GM18508 (cell line): ENCODE measurements around the gene GLI3.

Experiments
- ATAC-seq: cut with Tn5 transposase; IDR thresholded peaks from one replicate; pipeline ENCODE4 v1.9.1; 2021; ENCODE audit warnings: moderate number of reproducible peaks; ENCODE audit not compliant: insufficient read depth, unreplicated experiment

GLI3 gene

DNA sequence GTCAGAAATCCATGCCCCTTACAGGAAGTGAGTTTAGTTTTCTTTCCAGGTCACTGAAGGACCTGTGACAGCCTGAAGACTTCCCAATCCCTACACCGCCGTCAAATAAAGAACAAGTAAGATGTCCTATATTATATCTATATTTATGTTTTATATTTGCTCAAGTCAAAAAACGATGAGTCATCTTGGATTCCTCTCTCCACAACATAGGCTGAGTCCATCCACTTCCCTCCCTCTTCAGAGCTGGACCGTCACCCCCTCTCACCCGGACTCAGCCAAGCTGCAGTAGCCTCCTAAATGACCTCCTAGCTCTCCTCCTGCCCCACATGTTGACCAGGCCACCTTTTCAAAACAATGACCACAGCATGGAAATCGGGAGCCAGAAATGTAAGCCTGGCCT, 53.5 kb downstream of the GLI3 start:
- no peak for ATAC-seq

DNA sequence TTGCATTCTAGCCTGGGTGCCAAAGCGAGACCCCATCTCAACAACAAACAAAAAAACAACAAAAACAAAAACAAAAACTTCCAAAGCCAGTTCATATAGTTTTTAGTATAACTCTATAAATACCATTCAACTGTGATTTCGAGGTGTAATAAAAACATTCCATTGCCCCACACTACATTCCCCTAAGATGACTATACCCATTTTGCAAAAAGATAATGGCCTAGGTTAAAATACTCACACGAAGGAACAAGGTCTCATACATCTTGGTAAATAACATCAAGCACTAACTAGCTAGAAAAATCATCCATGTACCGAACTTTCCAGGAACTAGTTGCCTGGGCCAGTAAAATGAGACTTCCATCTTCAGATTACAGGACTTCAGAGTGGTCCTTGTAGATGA, 55.4 kb downstream of the GLI3 start:
- ATAC-seq, result no peak

DNA sequence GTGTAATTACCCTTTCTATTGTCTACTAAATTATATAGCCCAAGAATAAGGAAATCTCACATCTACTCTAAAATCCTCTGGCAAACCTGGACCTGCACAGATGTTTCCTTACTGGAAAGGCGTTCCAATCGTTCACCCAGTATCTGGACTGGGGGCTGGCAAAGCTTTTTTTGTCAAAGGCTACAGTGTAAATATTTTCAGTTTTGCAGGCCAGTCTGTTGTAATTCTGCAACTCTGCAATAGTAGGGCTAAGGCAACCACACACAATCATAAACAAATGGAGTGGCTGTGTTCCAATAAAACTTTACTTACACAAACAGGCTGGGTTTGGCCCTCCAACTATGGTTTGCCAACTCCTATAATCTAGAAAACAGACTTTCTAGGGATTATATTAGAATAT, 56.2 kb downstream of the GLI3 start:
- no peak for ATAC-seq

DNA sequence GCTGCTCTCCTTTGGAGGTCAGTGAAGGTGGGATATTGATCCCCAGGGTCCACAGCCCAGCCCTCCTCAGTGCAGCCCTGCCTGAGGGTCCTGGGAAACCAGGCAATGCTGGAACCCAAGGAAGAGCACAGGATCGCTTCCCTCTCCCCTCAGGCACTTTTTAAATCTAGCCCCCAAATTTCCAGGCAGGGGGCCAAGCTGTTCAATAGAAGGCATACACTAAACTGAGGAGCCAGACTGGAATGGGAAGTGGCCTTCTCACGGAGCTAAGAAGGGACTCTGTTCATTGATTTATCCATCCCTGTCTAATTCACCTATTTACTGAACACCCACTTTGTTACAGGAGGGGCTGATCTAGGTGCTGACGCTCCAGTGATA, 60.3 kb downstream of the GLI3 start:
- no peak for ATAC-seq

DNA sequence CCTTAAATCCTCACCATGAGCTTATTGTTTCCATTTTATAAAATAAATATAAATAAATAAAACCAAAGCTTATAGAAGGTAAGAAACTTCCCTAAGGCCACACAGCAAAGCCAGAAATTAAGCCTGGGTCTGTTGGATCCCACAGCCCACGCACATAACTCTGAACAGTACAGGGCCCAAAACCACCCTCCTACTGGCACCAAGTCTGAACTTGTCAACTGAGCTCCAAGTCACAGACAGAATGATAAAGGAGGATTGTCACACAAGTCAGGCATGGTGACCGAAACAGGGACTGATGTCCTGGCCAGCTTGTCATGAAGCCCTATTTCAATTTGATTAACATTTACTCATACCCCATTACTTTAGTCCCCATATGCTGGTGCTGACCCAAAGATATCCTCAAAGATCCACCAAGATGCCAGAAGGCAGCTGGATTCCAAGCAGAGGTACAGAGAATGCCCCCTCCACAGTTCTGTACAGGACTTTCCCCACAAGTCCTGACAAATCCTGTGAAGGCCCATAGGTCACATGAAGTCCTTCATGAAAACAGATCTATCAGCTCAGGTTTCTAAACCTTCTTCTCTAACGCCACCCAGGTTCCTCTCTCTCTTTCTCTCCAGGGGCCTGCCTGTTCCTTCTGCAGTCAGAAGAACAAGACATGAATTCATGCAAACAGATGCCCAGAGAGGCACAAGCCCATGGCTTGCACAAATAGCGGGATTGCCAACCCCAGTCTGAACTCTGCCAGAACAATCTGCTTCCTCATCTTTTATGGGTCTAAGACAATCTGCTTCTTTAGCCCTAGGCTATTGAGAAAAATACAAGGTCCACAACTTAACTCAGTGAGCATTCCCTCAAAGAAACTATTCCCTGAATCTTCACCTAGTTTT, 60.9 kb downstream of the GLI3 start:
- no peak for ATAC-seq

DNA sequence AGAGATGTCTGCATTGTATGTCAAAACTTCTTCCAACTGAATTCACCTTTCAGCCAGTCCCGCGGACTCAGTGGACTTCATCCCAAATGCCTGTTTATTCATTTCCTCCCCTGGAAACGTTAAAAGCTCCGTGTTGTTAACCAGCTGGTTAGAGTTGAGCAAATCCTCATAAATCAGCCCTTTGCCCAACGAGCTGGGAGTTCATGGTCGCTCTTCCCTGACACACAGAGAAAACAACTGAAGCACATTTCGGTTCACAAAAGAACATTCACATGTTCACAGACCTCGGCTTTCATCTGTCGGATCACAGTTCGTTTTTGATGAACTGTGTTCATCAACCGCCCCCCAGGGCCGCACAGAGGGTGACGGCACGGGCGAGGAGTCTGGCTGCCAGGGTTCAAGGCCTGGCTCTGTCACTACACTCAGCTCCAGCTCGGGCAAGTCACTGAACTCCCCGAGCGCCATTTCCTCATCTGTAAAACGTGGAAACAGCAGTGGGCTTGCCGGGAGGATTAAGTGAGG, 62.6 kb downstream of the GLI3 start:
- ATAC-seq, result no peak

DNA sequence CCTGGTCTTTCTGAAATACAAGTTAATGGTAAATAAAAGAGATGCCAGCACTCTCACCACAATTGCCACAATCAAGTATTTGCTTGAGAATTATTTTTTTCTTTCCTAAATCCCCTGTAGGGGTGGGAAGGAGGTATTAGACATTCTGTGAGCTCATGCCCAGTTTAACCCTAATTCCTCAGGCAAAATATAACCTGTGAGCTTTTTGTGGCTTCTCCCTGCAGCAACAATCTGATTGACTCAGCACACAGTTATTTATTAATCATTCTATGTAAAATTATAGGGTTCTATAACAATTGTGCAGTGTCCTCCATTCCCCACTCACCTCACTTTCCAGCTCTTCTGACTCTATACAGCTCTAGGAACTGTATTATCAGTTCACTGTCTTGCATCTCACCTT, 66.3 kb downstream of the GLI3 start:
- ATAC-seq, result no peak

DNA sequence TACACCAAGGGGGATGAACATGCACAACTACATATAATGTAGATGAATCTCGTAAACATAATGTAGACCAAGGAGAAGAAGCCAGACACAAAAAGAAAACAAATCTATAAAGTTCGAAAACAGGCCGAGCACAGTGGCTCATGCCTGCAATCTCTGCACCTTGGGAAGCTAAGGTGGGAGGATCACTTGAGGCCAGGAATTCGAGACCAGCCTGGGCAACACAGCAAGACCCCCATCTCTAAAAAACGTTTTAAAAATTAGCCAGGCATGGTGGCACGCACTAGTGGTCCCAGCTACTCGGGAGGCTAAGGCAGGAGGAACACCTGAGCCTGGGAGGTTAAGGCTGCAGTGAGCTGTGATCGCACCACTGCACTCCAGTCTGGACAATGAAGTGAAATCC, 68.5 kb downstream of the GLI3 start:
- no peak for ATAC-seq

DNA sequence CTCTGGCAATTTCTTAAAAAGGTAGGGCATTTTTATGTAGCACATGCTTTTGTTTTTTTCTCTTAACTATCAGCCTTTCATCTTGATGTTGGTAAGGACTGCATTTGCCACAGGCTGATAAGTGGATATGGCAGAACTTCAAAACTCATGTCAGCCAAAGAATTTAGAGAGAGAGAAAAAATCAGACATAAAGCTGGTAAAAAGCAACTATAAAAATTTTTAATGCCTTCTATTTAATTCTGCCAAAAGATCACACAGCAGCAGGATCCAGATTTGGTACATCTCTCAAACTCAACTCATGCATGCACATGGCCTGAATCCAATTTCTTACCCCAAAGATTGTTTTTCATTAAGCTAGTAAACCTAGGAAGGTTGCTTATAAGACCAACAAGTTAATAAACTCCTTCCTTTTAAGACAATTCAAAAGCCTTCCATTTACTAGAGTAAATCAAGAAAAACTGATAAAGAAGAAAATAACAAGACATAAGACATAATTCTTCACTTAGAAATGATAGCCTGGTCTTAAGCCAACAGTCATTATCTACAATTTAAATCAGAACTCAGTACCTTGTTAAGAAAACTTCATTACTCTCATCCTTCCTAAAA, 69.3 kb downstream of the GLI3 start:
- no peak for ATAC-seq

DNA sequence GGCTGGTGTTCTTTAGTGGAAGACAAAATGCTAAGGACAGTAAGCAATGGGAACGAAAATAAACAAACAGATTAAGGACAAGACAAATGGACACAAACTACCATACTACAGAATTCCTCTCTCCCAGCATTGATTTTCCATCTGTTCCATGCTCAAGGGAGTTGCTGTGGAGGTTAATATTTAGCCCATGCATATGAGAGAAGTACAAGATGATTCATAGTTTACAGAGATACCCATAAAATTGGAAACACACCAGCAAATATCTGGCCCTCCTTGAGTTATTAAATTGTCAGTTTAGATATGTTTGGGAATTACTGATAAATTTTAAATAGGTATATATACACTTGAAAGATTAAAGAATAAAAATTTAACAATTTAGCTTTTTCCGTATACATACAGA, 69.8 kb downstream of the GLI3 start:
- no peak for ATAC-seq

DNA sequence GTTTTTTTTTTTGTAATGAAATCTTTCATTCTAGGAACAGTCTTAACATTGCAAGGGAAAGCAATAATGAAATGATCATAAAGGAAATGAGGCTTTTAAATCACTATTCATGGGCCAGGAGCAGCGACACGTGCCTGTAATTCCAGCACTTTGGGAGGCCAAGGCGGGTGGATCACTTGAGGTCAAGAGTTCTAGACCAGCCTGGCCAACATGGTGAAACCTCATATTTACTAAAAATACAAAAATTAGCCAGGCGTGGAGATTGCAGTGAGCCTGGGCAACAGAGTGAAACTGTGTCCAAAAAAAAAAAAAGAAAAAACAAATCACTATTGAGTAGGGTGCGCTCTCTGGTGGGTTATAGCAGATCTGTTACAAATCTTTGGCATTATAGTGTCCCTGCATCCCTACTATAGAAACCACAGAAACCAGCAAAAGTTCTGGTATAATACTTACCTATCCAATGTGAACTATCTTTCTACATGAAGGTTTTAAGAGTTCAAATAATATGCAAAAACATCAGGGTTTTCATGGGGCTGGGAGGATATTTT, 72.1 kb downstream of the GLI3 start:
- no peak for ATAC-seq

DNA sequence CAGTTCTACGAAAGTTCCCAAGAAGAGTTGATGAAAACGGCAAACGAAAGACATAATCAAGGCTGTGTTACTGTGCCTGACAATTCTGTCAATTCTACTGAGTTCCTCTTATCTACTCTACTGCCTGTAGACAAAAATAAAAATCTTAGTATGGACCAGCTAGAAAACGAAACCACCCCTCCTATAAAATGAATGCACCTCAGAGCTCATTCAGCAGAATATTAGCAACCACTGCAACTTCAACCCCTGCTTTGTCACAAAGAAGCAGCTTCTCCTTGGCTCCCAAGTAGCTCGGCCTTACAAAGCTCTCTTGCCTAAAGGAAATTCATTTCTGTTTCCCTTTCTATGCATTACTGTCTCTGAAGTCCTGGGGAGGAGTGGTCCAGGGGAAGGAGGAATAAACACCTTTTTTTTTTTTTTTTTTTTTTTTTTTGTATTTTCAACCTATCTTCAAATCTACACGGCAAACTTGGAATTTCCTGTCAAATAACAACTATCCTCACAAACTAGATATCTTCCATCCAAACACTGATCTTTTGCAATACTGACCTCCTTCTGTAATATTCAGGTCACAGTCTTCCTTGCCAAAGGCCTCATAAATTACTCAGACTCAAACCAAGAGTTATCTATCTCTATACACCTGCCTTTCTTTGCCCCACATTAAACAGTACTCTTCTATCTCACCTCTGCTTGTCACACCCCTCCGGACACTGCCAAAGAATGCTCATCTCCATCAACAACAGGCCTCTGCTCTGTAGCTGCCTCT, 74.3 kb downstream of the GLI3 start:
- no peak for ATAC-seq

DNA sequence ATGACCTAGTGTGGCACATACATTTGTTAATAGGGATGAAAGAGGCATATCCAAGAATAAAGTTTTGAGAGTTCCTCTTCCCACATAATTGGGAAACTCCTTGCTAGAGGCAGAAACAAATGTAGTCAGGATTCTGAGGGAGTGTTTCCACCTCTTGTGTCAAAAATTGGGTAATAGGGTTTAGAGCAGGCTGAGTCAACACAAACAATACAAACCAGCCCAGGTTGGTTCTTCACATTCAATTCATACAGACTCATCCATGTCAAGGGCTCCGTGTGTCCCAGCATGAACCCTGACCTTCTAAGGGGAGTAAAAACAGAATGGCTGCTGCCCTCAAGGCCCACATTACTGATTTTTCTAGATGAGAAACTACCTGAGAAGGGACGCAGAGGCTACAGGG, 75.3 kb downstream of the GLI3 start:
- ATAC-seq, result no peak

DNA sequence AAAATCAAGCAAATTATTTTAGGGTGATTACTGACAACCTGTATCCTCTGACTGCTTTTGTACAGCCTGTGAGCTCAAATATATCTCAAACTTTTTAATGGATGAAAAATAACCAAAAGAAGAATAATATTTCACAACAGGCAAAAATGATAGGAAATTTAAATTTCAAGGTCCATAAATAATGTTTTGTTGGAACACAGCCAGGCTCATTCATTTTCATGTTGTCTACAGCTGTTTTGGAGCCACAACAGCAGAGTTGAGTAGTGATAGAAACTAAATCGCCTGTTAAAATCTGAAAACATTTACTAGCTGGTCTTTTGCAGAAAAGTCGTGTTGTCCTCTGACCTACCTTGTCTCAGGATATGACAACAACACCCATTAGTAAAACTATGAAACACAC, 75.9 kb downstream of the GLI3 start:
- ATAC-seq, result no peak

DNA sequence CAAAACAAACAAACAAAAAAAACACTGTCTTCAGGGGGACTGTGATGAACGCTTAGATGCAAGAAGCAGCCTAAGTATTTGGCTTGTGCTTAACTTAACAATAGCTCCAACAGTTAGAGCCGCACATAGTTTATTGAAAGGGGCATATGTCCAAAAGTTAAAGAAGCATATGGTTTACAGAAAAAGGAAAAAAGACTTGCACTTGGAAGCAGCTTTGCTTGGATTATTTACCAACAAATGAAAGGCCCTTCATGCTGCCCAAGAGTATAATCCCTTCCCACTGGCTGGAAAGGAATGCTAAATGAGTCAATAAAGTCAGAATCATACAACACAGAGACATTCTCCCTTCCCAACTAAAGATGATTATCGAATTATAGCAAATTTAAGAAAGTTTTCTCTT, 77.9 kb downstream of the GLI3 start:
- no peak for ATAC-seq

DNA sequence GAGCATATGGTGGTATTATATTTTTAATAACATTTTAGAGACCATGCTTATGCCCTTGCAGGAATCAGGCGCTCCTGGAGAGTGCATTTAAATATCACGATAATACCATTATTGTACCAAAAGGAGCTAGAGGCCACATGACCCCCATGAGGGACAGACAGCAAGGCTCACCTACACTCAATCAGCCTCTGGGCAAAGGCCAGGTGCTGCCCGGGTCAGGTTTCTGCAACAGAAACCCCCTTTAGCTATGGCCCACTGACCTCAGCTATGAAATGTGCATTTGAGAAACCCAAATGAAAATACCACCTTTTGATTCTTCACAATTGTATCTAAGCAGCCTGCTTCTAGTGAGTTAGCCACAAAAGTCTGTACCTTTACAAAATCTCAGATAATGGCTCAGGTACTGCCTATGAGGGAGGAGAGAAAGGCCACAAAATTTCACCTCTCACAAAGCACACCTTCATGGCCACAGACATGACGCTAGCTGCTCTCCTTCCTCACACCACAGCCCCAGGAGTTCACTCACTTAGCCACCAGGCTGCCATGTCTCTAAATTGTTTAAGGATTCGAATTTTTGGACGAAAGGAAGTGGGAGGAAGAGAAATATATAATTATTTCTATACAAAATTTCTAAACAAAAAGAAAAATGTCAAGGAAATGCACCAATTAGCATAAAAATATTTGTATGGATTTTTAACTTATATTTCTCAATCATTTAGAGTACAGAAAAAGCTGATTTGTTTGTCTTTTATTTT, 79.9 kb downstream of the GLI3 start:
- ATAC-seq, result no peak

DNA sequence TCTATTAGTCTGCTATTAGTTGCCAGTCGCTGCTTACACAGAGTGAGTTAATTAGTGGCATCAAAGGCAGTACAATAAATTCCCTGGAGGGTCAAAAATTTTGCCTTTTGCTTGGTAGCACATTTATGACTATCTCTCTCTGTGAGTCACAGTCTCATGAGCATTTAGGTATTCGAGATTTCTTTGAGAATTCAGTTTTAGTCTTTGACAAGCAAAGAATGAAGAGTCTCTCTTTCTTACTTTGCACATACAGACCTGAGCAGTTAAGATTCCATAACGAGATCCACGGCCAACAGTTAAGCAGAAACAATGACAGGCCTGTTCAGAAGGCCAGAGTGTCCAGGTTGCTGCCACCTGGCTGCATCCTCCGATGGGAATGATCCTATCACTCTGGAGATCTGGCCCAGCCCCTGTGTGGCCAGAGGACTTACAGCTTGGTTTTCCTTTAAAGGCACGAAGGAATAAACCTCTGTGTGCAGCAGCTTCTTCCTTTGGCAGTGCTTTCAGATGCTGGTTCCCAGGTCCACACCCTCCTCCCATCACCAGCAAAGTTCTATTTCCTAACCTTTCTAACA, 80.6 kb downstream of the GLI3 start:
- no peak for ATAC-seq

DNA sequence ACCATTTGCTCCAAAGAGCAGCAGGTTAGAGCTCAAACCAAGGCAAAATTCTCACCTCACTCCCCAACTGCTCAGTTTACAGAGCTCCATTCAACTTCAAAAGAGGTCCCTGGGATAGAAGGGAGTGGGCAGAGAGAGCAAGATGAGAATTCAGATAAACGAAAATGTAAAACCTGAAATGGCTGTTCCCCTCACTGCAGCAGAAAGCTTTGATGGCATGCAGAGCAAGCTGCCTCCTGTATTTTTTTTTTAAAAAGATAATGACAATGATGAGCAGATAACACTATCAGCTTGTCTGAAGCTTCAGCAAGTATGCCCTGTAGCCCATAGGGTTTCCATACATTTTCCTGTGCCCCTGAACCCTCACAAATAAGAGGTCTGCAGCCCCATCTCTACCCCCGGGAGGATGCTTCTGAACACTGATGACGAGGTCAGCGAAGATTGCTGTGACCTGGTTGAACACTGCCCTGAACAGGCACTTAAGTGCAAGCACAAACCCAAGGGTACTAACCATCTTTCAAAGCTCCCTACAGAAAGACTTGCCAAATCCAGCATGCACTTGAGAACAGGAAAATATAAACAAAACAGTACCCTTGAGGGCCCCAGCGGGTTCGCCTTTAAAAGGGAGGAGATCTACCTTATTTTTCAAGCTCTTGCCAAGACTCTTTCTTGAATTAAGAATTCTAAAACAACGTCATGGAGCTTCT, 81.3 kb downstream of the GLI3 start:
- ATAC-seq, result no peak

DNA sequence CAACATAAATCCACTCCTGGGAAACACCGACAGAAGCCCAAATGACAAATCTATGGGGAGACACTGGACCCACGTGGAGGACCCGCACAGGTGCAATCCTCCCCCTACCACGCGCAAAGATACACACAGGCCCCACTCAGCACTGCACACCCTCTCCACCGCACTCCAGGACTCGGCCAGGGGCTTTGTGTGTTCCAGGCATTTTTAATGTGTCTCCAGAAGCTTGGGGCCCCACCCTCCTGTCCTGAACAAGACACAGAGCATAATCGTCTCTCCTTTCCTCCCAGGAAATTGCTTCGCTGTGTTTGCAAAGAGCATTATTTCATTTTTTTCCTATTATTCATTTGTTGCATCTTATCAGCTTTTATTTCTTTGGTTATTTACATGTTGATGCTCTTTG, 82.8 kb downstream of the GLI3 start:
- no peak for ATAC-seq
